Fibroblast of lung (primary cell): ENCODE results near the gene CADM3. TPM values are rescaled to one million over a fixed set of nuclear protein-coding genes. Genes with fewer than 3 reads are reported as not detected.

ENCODE experiments used
- DNase-seq, 2 donors: peaks; one replicate each; pipeline versions ENCODE4 v3.0.0 to v3.0.0-alpha.2; 2010; ENCODE audit warnings: low read depth in 2 of 2
- H2AFZ ChIP-seq: 2 replicates; pipeline ENCODE4 v1.5.1; 2012; ENCODE audit warnings: low read length, control low read depth, inconsistent platforms
- H3K27ac ChIP-seq: 2 replicates; pipeline ENCODE4 v1.5.1; 2011; ENCODE audit warnings: low read length, control low read depth; ENCODE audit not compliant: insufficient read depth
- H3K27me3 ChIP-seq: 2 replicates; pipeline ENCODE4 v1.5.1; 2011; ENCODE audit warnings: mild to moderate bottlenecking, low read length; ENCODE audit not compliant: control insufficient read depth, insufficient read depth
- H3K36me3 ChIP-seq: 2 replicates; pipeline ENCODE4 v1.5.1; 2011; ENCODE audit warnings: low read length; ENCODE audit not compliant: control insufficient read depth, insufficient read depth
- H3K4me1 ChIP-seq: 2 replicates; pipeline ENCODE4 v1.5.1; 2011; ENCODE audit warnings: low read length; ENCODE audit not compliant: control insufficient read depth, insufficient read depth; ENCODE audit errors: extremely low read depth
- H3K4me2 ChIP-seq: 2 replicates; pipeline ENCODE4 v1.5.1; 2011; ENCODE audit warnings: low read length, control low read depth; ENCODE audit not compliant: insufficient read depth; ENCODE audit errors: extremely low read depth
- H3K4me3 ChIP-seq, 4 experiments: fragments of 200-600 bp in 1 of 4; sonication (generic) in 1 of 4; replicated peaks in 1 of 4; 2 replicates each; pipeline ENCODE4 v1.5.1; 2011 to 2016; ENCODE audit warnings: low read length in 4 of 4, low read depth in 3 of 4, mild to moderate bottlenecking in 3 of 4, control low read depth in 2 of 4, inconsistent platforms in 1 of 4, mixed read lengths in 1 of 4; ENCODE audit not compliant: insufficient read depth in 1 of 4; ENCODE audit errors: control extremely low read depth in 1 of 4
- H3K79me2 ChIP-seq: 2 replicates; pipeline ENCODE4 v1.5.1; 2012; ENCODE audit warnings: mild to moderate bottlenecking, low read length, inconsistent platforms; ENCODE audit not compliant: control insufficient read depth, insufficient read depth
- H3K9ac ChIP-seq: 2 replicates; pipeline ENCODE4 v1.5.1; 2011; ENCODE audit warnings: mild to moderate bottlenecking, low read length, control low read depth; ENCODE audit not compliant: insufficient read depth
- H3K9me3 ChIP-seq: 2 replicates; pipeline ENCODE4 v1.5.1; 2012; ENCODE audit warnings: low read depth, low read length; ENCODE audit not compliant: control insufficient read depth, insufficient read depth
- H4K20me1 ChIP-seq: 2 replicates; pipeline ENCODE4 v1.5.1; 2011; ENCODE audit warnings: low read length; ENCODE audit not compliant: control insufficient read depth, insufficient read depth; ENCODE audit errors: extremely low read depth
- EZH2 ChIP-seq: IDR thresholded peaks from 2 replicates; pipeline ENCODE4 v1.5.1; 2012; ENCODE audit warnings: low read length, control low read depth, mild to moderate bottlenecking; ENCODE audit errors: missing control alignments
- polyA plus RNA-seq, 2 donors: library from polyadenylated mRNA; depleted of rRNA in 1 of 2; stranded (reverse) in 1 of 2; unstranded in 1 of 2; fragments of >200 nt; gene quantifications; 2 replicates each; pipeline ENCODE4 v1.2.1, GENCODE V29; 2011 to 2012; ENCODE audit warnings: missing spikeins in 1 of 2
- total RNA-seq: library from RNA; depleted of rRNA; stranded (reverse); fragments of >200 nt; gene quantifications from 2 replicates; pipeline ENCODE4 v1.2.1, GENCODE V29; 2014
- TF ChIP-seq, protein P1 (sequence below), 2 donors: IDR thresholded peaks in 1 of 2; conservative IDR thresholded peaks in 1 of 2; 1 replicate in 1 of 2; 2 replicates in 1 of 2; pipeline ENCODE4 v1.5.1; 2011 to 2012; ENCODE audit warnings: low read length in 2 of 2, control low read depth in 1 of 2, inconsistent platforms in 1 of 2, low read depth in 1 of 2, mild to moderate bottlenecking in 1 of 2

CADM3 gene
- total and polyA plus RNA-seq, 2 donors (not counting 1 experiment from before 2014, with no cell fraction given) = not detected

- DNase-seq = no peak
- TF ChIP-seq, protein P1, sequence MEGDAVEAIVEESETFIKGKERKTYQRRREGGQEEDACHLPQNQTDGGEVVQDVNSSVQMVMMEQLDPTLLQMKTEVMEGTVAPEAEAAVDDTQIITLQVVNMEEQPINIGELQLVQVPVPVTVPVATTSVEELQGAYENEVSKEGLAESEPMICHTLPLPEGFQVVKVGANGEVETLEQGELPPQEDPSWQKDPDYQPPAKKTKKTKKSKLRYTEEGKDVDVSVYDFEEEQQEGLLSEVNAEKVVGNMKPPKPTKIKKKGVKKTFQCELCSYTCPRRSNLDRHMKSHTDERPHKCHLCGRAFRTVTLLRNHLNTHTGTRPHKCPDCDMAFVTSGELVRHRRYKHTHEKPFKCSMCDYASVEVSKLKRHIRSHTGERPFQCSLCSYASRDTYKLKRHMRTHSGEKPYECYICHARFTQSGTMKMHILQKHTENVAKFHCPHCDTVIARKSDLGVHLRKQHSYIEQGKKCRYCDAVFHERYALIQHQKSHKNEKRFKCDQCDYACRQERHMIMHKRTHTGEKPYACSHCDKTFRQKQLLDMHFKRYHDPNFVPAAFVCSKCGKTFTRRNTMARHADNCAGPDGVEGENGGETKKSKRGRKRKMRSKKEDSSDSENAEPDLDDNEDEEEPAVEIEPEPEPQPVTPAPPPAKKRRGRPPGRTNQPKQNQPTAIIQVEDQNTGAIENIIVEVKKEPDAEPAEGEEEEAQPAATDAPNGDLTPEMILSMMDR (conservative IDR thresholded peaks at IDR 0.05 in 1 of 2, IDR thresholded peaks at IDR 0.05 in 1 of 2; ENCODE audit: low read depth in 1 of 2, low read length in 2 of 2) = no peak
- TF ChIP-seq EZH2 = no peak
- Histone ChIP-seq H3K9ac (no peak overlapping the region), H3K27me3 (no peaks in the 10 kb centered on the region), H4K20me1 (no peaks in the 10 kb centered on the region), H3K4me3 (no peak overlapping the region), H3K4me1 (no peaks in the 10 kb centered on the region), H3K4me2 (no peak overlapping the region), H3K27ac (no peak overlapping the region), H2AFZ (no peak overlapping the region), H3K79me2 (no peaks in the 10 kb centered on the region), H3K36me3 (no peaks in the 10 kb centered on the region), H3K9me3 (no peaks in the 10 kb centered on the region)
Measured at GRCh38 chr1:159181328-159182024, 10.1 kb downstream of the CADM3 start.

DNA sequence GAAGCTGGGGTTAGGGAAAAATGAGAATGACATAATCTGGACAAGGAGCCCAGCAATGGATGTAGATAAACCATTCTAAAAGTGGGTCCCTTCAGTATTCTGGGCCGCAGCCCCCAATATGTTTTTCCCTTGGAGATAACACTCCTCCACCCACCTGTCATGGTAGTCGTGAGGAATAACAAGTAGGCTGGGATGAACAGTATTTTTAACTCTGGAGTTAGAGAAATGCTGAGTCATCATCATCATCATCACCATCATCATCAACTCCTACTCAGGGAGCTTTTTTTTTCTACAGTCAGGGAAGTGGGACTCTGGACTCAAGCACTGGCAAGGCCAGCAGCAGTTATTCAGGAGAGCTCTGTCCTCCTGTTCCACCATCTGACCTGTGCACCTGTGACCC is 12.8 kb downstream of the CADM3 start:
- TF ChIP-seq, protein P1 (conservative IDR thresholded peaks at IDR 0.05 in 1 of 2, IDR thresholded peaks at IDR 0.05 in 1 of 2; ENCODE audit: low read depth in 1 of 2, low read length in 2 of 2) = no peak
- TF ChIP-seq EZH2 = no peak
- peaks cover 1% of the 10 kb centered on the region for H4K20me1 ChIP-seq

DNA sequence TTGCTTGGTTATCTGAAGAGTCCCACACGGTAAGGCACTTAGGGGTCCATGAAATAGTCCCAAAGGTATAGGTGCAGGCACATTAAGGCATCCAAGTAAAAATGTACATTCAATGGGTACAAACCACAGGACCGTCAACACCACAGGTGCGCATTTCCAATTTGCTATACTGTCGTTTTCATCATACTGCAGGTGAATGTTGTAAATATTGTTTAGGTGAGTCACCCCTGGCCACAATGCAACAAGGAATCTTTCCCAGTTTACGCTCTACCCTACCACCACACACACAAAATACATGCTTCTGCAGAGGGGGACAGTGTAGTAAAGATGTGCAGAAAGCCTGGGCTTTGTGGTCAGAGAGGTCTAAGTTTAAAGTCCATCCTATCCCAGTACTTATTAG is 13.7 kb downstream of the CADM3 start:
- H3K4me1 ChIP-seq = no peaks in the 10 kb centered on the region
- peaks cover 1% of the 10 kb centered on the region for H4K20me1 ChIP-seq
- no peak overlapping the region for H3K4me3 ChIP-seq
- H3K9ac ChIP-seq = no peak overlapping the region
- no peak overlapping the region for H3K4me2 ChIP-seq
- H3K9me3 ChIP-seq = no peaks in the 10 kb centered on the region
- H3K27ac ChIP-seq = no peak overlapping the region
- H2AFZ ChIP-seq = no peak overlapping the region
- peaks cover 2% of the 10 kb centered on the region for H3K27me3 ChIP-seq
- no peaks in the 10 kb centered on the region for H3K79me2 ChIP-seq
- no peaks in the 10 kb centered on the region for H3K36me3 ChIP-seq
- DNase-seq = no peak
- no peak for TF ChIP-seq EZH2
- TF ChIP-seq, protein P1 (conservative IDR thresholded peaks at IDR 0.05 in 1 of 2, IDR thresholded peaks at IDR 0.05 in 1 of 2; ENCODE audit: low read depth in 1 of 2, low read length in 2 of 2) = no peak

More for the DNA sequence above, 12.8 kb downstream of the CADM3 start:
- H3K9ac ChIP-seq = no peak overlapping the region
- DNase-seq = no peak
- H3K4me2 ChIP-seq = no peak overlapping the region
- H3K27ac ChIP-seq = no peak overlapping the region
- H2AFZ ChIP-seq = no peak overlapping the region
- peaks cover 2% of the 10 kb centered on the region for H3K27me3 ChIP-seq
- no peak overlapping the region for H3K4me3 ChIP-seq
- H3K79me2 ChIP-seq = no peaks in the 10 kb centered on the region
- H3K36me3 ChIP-seq = no peaks in the 10 kb centered on the region
- no peaks in the 10 kb centered on the region for H3K4me1 ChIP-seq
- no peaks in the 10 kb centered on the region for H3K9me3 ChIP-seq
